Choroid plexus epithelial cell (primary cell): ENCODE measurements around the gene ACP2.
"Not testable (repeated sequence)": the region's sequence is repeated elsewhere in the genome, so short reads cannot be mapped to it uniquely, and the experiment has no call there.

Experiments
- DNase-seq: peaks from one replicate; pipeline ENCODE4 v3.0.0-alpha.2; 2010; ENCODE audit warnings: low read depth
- H3K4me3 ChIP-seq: 2 replicates; pipeline ENCODE4 v1.5.1; 2011; ENCODE audit warnings: low read depth, mild to moderate bottlenecking, control low read depth, low read length, moderate library complexity
- TF ChIP-seq, protein P1 (sequence below): conservative IDR thresholded peaks from 2 replicates; pipeline ENCODE4 v1.5.1; 2011; ENCODE audit warnings: low read depth, mild to moderate bottlenecking, control low read depth, inconsistent platforms, low read length, moderate library complexity

The ACP2 gene

DNA sequence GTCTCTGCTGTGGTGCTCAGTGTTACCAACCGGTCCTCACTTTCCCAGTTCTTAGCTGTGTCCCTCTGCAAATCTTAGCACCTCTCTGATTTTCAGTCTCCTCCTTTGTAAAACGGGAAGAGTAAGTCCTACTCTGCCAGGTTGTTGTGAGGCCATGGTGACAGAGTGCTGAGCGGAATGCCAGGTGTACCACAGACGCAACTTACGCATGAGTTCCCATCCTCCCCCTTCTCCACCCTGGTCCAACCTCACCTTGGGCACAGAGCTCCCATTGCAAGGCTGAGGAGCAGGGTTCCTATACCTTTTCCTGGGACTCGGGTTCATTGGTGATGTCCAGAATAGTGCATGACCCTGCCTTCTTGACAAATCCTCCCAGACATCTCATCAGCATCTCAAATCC, 41.2 kb downstream of the ACP2 start:
- no peak overlapping the region for H3K4me3 ChIP-seq
- TF ChIP-seq, protein P1, sequence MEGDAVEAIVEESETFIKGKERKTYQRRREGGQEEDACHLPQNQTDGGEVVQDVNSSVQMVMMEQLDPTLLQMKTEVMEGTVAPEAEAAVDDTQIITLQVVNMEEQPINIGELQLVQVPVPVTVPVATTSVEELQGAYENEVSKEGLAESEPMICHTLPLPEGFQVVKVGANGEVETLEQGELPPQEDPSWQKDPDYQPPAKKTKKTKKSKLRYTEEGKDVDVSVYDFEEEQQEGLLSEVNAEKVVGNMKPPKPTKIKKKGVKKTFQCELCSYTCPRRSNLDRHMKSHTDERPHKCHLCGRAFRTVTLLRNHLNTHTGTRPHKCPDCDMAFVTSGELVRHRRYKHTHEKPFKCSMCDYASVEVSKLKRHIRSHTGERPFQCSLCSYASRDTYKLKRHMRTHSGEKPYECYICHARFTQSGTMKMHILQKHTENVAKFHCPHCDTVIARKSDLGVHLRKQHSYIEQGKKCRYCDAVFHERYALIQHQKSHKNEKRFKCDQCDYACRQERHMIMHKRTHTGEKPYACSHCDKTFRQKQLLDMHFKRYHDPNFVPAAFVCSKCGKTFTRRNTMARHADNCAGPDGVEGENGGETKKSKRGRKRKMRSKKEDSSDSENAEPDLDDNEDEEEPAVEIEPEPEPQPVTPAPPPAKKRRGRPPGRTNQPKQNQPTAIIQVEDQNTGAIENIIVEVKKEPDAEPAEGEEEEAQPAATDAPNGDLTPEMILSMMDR: no peak
- no peak for DNase-seq

DNA sequence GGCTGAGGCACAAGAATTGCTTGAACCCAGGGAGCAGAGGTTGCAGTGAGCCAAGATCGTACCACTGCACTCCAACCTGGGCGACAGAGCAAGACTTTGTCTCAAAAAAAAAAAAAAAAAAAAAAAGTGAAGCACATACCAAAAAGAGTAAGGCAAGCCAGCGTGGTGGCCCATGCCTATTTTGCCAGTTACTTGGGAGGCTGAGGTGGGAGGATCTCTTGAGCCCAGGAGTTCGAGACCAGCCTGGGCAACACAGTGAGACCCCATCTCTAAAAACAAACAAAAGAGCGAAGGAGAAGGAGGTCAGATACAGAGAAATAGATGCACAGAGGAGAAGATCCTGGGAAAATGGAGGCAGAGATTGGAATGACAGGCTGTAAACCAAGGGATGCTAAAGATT, 42.0 kb downstream of the ACP2 start:
- not testable (repeated sequence) for H3K4me3 ChIP-seq, DNase-seq

DNA sequence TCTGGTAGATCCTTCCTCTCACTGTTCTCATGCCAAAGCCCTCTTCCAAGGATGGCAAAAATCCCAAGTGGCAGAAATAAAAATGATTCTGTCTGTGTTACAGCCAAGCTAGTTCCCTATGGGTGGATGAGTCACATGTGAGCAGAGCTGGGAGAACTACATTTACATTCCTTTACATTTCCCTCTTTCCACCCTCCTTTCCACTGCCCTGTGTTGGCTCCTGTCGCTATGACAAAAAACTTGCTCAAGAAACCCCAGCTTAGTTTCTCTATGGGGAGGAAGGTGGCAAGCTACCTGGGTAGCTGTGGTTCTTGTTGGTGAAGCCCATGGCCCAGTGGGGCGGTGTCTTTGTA, 44.0 kb downstream of the ACP2 start:
- TF ChIP-seq, protein P1: no peak
- H3K4me3 ChIP-seq: no peak overlapping the region

DNA sequence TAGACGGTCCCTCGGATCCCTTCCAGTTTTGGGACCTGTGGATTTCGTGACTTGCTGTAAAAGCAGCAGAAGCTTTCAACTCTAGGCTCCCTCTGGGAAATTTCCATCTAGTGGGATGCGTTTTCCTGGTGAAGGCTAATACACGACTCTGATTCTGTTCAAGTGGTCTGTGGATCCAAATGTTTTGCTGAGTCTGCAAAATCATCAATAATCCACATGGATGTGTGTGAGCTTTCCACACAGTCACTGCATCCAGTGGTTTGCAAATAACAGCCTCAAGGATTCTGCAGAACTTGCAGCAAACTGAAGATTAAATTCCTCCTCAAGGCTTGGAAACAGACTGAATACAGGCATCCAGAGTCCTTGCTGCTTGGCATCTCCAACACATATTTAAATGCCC, 46.0 kb downstream of the ACP2 start:
- H3K4me3 ChIP-seq: no peak overlapping the region
- DNase-seq: no peak
- TF ChIP-seq, protein P1: no peak

More for the DNA sequence above, 44.0 kb downstream of the ACP2 start:
- DNase-seq: peak; percentile 43

DNA sequence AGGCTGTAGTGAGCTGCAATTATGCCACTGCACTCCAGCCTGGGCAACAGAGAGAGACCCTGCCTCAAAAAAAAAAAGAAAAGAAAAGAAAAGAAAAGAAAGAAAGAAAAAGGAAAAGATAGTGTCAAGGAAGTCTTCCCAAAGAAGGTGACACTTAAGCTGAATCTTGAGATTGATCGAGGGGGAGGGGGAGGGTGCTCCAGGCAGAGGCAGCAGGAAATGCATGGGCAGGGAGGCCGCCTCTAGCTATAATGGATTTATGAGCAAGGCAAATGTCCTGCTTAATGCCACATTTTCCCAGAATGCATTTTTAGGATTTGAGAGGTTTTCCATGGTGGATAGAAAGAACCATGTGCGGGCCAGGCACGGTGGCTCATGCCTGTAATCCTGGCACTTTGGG, 47.6 kb downstream of the ACP2 start:
- no peak for DNase-seq

DNA sequence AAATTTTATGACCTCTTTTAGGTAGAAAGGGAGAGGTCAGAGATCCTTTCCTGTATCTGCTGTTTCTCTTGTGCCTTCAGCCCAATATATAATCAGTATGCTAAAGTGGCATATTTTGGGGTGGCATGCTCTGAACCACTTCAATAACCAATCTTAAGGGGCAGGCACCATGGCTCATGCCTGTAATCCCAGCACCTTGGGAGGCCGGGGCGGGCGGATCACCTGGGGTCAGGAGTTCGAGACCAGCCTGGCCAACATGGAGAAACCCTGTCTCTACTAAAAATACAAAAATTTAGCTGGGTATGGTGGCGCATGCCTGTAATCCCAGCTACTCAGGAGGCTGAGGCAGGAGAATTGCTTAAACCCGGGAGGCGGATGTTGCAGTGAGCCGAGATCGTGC, 50.5 kb downstream of the ACP2 start:
- H3K4me3 ChIP-seq, DNase-seq: not testable (repeated sequence)

More for the DNA sequence above, 47.6 kb downstream of the ACP2 start:
- no peak overlapping the region for H3K4me3 ChIP-seq
- TF ChIP-seq, protein P1: no peak

DNA sequence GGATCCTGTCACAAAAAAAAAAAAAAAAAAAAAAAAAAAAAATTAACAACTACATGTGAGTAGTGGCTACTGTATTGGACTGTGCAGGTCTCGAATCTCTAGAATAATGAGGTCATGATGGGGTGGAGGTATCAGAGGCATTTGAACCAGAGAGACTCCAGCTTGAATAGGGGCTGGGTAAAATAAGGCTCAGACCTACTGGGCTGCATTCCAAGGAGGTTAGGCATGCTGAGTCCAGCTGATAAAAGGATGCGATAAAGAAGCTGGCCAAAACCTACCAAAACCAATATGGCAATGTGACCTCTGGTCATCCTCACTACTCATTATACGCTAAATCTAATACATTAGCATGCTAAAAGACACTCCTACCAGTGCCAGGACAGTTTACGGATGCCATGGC, 56.5 kb downstream of the ACP2 start:
- TF ChIP-seq, protein P1: no peak
- no peak overlapping the region for H3K4me3 ChIP-seq
- peak; percentile 8 for DNase-seq

DNA sequence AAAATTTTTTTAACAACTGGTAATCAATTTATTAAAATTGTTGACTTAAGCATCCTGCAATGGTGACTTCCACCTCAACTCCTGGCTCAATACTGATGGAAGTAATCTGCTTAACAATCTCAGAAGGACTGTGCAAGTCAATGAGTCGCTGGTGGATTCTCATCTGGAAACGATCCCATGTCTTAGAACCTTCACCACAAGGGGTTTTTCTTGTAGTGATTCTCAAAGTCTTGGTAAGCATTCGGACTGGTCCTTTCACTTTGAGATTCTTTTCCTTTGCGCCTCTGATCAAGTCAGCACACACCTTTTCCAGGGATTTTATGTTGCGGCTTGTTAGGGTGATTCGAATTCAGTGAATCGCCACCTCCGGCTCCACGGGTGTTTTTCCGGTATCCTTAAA, 57.5 kb downstream of the ACP2 start:
- DNase-seq: peak; percentile 22
- not testable (repeated sequence) for H3K4me3 ChIP-seq
